ENCODE results near the gene PLA2G5.

GRCh38 chr1:20096840-20097447 lies 26.9 kb downstream of the PLA2G5 start:
- TF ChIP-seq CTCF (conservative IDR thresholded peaks at IDR 0.05): no peak
- no peak for TF ChIP-seq ZFX (IDR thresholded peaks at IDR 0.05)
